ENCODE results near the gene PLPP4. TPM values are rescaled to one million over a fixed set of nuclear protein-coding genes. Genes with fewer than 3 reads are reported as not detected.

The PLPP4 gene
- total RNA-seq, 2 donors from 2014 or later: not detected

DNA sequence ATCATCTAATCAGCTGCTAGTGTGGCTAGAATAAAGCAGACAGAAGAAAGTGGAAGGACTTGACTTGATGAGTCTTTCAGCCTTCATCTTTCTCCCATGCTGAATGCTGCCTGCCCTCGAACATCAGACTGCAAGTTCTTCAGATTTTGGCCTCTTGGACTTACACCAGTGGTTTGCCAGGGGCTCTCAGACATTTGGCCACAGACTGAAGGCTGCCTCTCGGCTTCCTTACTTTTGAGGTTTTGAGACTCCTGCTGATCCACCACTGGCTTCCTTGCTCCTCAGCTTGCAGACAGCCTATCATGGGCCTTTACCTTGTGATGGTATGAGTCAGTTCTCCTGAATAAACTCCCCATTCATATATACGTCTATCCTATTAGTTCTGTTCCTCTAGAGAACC lies 26.0 kb downstream of the PLPP4 start:
- no peaks in the 10 kb centered on the region for H3K27me3 ChIP-seq (replicated peaks; ENCODE audit: insufficient read depth)
- no peaks in the 10 kb centered on the region for H3K9me3 ChIP-seq
- no peaks in the 10 kb centered on the region for H3K36me3 ChIP-seq
- H3K4me1 ChIP-seq (ENCODE audit: control insufficient read depth in 1 of 2, low read depth in 2 of 2): no peaks in the 10 kb centered on the region
- ATAC-seq (ENCODE audit: insufficient number of reproducible peaks, low FRiP score, low read depth) (no peak), DNase-seq (ENCODE audit: low spot score) (no peak)
- H3K4me3 ChIP-seq: no peak overlapping the region
- TF ChIP-seq, protein P1, sequence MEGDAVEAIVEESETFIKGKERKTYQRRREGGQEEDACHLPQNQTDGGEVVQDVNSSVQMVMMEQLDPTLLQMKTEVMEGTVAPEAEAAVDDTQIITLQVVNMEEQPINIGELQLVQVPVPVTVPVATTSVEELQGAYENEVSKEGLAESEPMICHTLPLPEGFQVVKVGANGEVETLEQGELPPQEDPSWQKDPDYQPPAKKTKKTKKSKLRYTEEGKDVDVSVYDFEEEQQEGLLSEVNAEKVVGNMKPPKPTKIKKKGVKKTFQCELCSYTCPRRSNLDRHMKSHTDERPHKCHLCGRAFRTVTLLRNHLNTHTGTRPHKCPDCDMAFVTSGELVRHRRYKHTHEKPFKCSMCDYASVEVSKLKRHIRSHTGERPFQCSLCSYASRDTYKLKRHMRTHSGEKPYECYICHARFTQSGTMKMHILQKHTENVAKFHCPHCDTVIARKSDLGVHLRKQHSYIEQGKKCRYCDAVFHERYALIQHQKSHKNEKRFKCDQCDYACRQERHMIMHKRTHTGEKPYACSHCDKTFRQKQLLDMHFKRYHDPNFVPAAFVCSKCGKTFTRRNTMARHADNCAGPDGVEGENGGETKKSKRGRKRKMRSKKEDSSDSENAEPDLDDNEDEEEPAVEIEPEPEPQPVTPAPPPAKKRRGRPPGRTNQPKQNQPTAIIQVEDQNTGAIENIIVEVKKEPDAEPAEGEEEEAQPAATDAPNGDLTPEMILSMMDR (IDR thresholded peaks at IDR 0.05): no peak
- H3K27ac ChIP-seq: no peak overlapping the region

DNA sequence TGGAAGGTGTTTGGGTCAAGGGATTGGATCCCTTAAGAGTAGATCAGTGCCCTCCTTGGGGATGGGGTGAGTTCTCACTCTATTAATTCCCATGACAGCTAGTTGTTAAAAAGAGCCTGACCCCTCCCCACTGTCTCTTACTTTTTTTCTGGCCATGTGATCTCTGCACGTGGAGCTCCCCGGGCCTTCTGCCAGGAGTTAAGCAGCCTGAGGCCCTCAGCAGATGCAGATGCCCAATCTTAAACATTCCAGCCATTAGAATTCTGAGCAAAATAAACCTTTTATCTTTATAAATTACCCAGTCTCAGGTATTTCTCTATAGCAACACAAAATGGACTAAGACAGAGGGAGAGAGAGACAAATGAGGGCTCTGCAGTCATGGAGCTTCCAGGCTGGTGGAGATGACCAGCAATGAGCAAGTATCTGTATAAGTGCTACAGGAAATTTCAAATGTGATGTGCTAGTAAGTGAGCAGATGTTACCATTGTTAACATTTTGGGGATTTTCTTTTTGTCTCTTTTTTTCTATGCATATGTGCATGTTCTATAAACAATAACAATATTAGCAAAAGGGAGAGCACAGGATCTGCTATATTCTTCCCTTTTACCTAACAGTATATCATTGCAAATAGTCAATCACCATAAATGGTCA lies 26.7 kb downstream of the PLPP4 start:
- H3K27ac ChIP-seq: no peak overlapping the region
- no peaks in the 10 kb centered on the region for H3K36me3 ChIP-seq
- H3K9me3 ChIP-seq: no peaks in the 10 kb centered on the region
- no peak for DNase-seq (ENCODE audit: low spot score)
- no peaks in the 10 kb centered on the region for H3K4me1 ChIP-seq (ENCODE audit: control insufficient read depth in 1 of 2, low read depth in 2 of 2)
- no peak for ATAC-seq (ENCODE audit: insufficient number of reproducible peaks, low FRiP score, low read depth)
- no peaks in the 10 kb centered on the region for H3K27me3 ChIP-seq (replicated peaks; ENCODE audit: insufficient read depth)
- H3K4me3 ChIP-seq: no peak overlapping the region
- TF ChIP-seq, protein P1 (IDR thresholded peaks at IDR 0.05): no peak

DNA sequence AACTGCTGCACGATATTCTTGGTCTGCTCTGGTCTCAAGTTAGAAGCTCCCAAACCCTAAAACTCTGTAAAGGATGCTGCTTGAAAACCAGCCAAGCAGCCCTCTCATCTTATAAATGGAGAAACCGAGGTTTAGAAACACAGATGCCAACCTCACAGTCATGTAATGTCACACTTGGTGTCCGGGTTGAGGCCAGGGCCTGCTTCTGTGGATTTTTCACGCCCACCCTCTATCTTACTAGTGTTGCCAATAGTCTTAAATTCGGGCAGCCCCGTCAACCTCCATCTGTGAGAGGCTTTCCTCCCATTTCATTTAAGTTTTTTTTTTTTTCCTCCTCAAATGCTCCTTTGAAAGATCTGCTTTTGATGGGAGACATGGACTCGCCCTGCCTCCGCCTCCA lies 28.9 kb downstream of the PLPP4 start:
- no peak overlapping the region for H3K4me3 ChIP-seq
- no peaks in the 10 kb centered on the region for H3K36me3 ChIP-seq
- DNase-seq (ENCODE audit: low spot score) (no peak), ATAC-seq (ENCODE audit: insufficient number of reproducible peaks, low FRiP score, low read depth) (no peak)
- TF ChIP-seq, protein P1 (IDR thresholded peaks at IDR 0.05): no peak
- H3K9me3 ChIP-seq: no peaks in the 10 kb centered on the region
- H3K27me3 ChIP-seq (replicated peaks; ENCODE audit: insufficient read depth): no peaks in the 10 kb centered on the region
- no peaks in the 10 kb centered on the region for H3K4me1 ChIP-seq (ENCODE audit: control insufficient read depth in 1 of 2, low read depth in 2 of 2)
- no peak overlapping the region for H3K27ac ChIP-seq

DNA sequence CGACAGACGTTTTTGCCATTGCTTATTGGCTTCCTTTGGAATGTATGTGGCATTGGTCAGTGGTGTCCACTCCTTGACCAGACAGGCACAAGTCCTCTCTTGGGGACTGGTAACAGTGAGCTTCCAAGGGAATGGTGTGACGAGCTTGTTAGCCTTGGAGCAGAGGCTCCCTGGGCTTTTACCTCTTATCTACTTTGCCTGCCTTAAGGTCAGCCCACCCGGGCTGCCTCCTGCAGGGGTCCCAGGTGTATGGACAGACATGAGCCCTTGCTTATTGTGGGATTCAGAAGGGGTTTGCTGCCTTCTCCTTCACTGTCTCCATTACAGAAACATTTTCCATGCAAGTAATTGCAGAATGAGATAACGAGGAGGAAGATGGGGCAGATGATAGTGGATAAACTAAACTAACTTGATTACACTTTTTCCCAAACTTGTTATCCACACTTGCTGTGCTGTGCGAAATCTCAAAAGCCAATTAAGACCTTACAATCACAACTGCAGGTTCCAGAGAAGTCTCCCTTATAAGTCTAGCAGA lies 29.7 kb downstream of the PLPP4 start:
- TF ChIP-seq, protein P1 (IDR thresholded peaks at IDR 0.05): no peak
- Histone ChIP-seq H3K9me3 (no peaks in the 10 kb centered on the region), H3K4me3 (no peak overlapping the region), H3K4me1 (ENCODE audit: control insufficient read depth in 1 of 2, low read depth in 2 of 2) (no peaks in the 10 kb centered on the region), H3K27ac (no peak overlapping the region), H3K27me3 (replicated peaks; ENCODE audit: insufficient read depth) (no peaks in the 10 kb centered on the region), H3K36me3 (no peaks in the 10 kb centered on the region)
- no peak for DNase-seq (ENCODE audit: low spot score)
- no peak for ATAC-seq (ENCODE audit: insufficient number of reproducible peaks, low FRiP score, low read depth)

DNA sequence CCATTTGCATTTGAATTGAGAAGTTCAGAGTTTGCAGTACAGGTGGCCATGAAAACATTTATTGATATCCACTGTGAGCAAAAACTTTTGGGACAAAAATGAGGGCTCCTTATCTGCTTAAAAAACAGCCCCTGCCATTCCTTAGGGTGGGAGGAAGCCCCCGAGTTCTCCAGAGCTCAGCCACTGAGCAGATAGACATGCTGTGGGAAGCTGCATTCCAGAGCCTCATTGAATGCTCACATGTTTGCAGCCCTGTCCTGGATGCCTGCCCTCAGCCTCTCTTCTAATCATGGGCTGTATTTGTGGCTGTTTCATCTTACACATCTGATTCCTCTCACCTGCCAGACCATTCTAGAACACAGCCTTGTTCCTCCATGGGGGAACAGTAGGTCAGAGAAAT lies 33.3 kb downstream of the PLPP4 start:
- H3K9me3 ChIP-seq: no peaks in the 10 kb centered on the region
- no peaks in the 10 kb centered on the region for H3K4me1 ChIP-seq (ENCODE audit: control insufficient read depth in 1 of 2, low read depth in 2 of 2)
- TF ChIP-seq, protein P1 (IDR thresholded peaks at IDR 0.05): no peak
- ATAC-seq (ENCODE audit: insufficient number of reproducible peaks, low FRiP score, low read depth) (no peak), DNase-seq (ENCODE audit: low spot score) (no peak)
- H3K27ac ChIP-seq: no peak overlapping the region
- no peaks in the 10 kb centered on the region for H3K27me3 ChIP-seq (replicated peaks; ENCODE audit: insufficient read depth)
- H3K36me3 ChIP-seq: no peaks in the 10 kb centered on the region
- no peak overlapping the region for H3K4me3 ChIP-seq
